Measurements from ENCODE around the gene UROS. TPM values are rescaled to one million over a fixed set of nuclear protein-coding genes. Genes with fewer than 3 reads are reported as not detected.

Gene UROS
- total and polyA plus RNA-seq, 4 donors = 24.9 to 157 (median 37.9) TPM

DNA sequence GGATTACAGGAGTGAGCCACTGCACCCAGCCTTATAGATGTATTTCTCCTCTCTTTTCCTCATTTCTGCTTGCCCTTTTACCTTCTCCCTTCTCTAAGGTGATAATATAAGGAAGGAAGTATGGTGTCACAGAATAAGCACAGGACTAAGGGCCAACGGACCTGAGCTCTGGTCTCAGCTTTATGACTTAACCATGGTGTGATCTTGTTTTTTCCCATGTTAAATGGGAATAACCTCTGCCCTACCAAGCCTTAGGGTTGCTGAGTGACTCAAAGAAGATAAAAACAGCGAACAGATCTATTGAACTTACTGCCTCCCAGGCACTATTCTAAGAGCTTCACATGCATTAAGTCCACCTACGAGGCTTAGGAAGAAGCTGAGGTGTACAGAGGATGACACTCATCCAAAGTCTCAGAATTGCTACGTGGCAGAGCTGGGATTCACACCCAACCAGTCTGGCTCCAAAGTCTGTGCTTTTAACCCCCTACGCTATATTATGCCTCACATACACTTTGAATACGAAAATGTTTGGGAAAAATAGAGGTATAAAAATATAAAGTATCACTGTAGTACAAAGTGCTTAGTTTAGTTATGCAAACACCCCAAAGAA, 5.6 kb downstream of the UROS start:
- Histone ChIP-seq H3K9me3 (ENCODE audit: control insufficient read depth in 4 of 4, low read length in 3 of 4) (no peaks in the 10 kb centered on the region), H3K4me1 (ENCODE audit: control insufficient read depth in 4 of 4, insufficient read depth in 4 of 4, low read length in 3 of 4) (peaks cover 3 to 17% (median 15%) of the 10 kb centered on the region in 4 donors), H3K9ac (ENCODE audit: low read depth in 1 of 2, low read length in 2 of 2) (no peak overlapping the region), H3K4me3 (ENCODE audit: low read depth in 1 of 3, low read length in 3 of 3) (no peak overlapping the region), H3K36me3 (ENCODE audit: control insufficient read depth in 4 of 4, insufficient read depth in 3 of 4, low read depth in 1 of 4, low read length in 3 of 4) (peaks cover 3 to 27% (median 12%) of the 10 kb centered on the region in 4 donors), H3K27ac (ENCODE audit: low read depth in 1 of 2, low read length in 2 of 2) (no peak overlapping the region), H3K27me3 (ENCODE audit: control insufficient read depth in 4 of 4, insufficient read depth in 4 of 4, low read length in 3 of 4) (no peaks in the 10 kb centered on the region)
- TF ChIP-seq RAD21 (IDR thresholded peaks at IDR 0.05) = no peak
- TF ChIP-seq NR2F2 (IDR thresholded peaks at IDR 0.05) = no peak
- TF ChIP-seq, protein P1, sequence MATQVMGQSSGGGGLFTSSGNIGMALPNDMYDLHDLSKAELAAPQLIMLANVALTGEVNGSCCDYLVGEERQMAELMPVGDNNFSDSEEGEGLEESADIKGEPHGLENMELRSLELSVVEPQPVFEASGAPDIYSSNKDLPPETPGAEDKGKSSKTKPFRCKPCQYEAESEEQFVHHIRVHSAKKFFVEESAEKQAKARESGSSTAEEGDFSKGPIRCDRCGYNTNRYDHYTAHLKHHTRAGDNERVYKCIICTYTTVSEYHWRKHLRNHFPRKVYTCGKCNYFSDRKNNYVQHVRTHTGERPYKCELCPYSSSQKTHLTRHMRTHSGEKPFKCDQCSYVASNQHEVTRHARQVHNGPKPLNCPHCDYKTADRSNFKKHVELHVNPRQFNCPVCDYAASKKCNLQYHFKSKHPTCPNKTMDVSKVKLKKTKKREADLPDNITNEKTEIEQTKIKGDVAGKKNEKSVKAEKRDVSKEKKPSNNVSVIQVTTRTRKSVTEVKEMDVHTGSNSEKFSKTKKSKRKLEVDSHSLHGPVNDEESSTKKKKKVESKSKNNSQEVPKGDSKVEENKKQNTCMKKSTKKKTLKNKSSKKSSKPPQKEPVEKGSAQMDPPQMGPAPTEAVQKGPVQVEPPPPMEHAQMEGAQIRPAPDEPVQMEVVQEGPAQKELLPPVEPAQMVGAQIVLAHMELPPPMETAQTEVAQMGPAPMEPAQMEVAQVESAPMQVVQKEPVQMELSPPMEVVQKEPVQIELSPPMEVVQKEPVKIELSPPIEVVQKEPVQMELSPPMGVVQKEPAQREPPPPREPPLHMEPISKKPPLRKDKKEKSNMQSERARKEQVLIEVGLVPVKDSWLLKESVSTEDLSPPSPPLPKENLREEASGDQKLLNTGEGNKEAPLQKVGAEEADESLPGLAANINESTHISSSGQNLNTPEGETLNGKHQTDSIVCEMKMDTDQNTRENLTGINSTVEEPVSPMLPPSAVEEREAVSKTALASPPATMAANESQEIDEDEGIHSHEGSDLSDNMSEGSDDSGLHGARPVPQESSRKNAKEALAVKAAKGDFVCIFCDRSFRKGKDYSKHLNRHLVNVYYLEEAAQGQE (IDR thresholded peaks at IDR 0.05) = no peak
- no peak for TF ChIP-seq HNF4G (IDR thresholded peaks at IDR 0.05)
- TF ChIP-seq SP1 (IDR thresholded peaks at IDR 0.05) = no peak
- no peak for TF ChIP-seq HNF4A (conservative IDR thresholded peaks at IDR 0.05)
- TF ChIP-seq, protein P2, sequence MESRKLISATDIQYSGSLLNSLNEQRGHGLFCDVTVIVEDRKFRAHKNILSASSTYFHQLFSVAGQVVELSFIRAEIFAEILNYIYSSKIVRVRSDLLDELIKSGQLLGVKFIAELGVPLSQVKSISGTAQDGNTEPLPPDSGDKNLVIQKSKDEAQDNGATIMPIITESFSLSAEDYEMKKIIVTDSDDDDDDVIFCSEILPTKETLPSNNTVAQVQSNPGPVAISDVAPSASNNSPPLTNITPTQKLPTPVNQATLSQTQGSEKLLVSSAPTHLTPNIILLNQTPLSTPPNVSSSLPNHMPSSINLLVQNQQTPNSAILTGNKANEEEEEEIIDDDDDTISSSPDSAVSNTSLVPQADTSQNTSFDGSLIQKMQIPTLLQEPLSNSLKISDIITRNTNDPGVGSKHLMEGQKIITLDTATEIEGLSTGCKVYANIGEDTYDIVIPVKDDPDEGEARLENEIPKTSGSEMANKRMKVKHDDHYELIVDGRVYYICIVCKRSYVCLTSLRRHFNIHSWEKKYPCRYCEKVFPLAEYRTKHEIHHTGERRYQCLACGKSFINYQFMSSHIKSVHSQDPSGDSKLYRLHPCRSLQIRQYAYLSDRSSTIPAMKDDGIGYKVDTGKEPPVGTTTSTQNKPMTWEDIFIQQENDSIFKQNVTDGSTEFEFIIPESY (IDR thresholded peaks at IDR 0.05) = no peak
- TF ChIP-seq, protein P3, sequence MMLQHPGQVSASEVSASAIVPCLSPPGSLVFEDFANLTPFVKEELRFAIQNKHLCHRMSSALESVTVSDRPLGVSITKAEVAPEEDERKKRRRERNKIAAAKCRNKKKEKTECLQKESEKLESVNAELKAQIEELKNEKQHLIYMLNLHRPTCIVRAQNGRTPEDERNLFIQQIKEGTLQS (IDR thresholded peaks at IDR 0.05) = no peak
- no peak for TF ChIP-seq RXRA (IDR thresholded peaks at IDR 0.05)
- no peak for TF ChIP-seq CTCF (IDR thresholded peaks at IDR 0.05; ENCODE audit: low read depth, low read length, missing input control)
- TF ChIP-seq GABPA (IDR thresholded peaks at IDR 0.05 in 1 of 2, conservative IDR thresholded peaks at IDR 0.05 in 1 of 2) = no peak
- DNase-seq (ENCODE audit: low spot score) = no peak
- 76% methylated on average over 6 of the region's 6 CpGs for WGBS

- no peaks in the 10 kb centered on the region for H3K9me3 ChIP-seq (ENCODE audit: control insufficient read depth in 4 of 4, low read length in 3 of 4)
- WGBS = 95% methylated on average over 4 of the region's 4 CpGs
- H3K9ac ChIP-seq (ENCODE audit: low read depth in 1 of 2, low read length in 2 of 2) = no peak overlapping the region
- TF ChIP-seq, protein P3 (IDR thresholded peaks at IDR 0.05) = no peak
- TF ChIP-seq NR2F2 (IDR thresholded peaks at IDR 0.05) (no peak), MAX (IDR thresholded peaks at IDR 0.05) (no peak), JUND (IDR thresholded peaks at IDR 0.05) (no peak), EGR1 (IDR thresholded peaks at IDR 0.05; ENCODE audit: low read depth in 2 of 2) (no peak), GABPA (IDR thresholded peaks at IDR 0.05 in 1 of 2, conservative IDR thresholded peaks at IDR 0.05 in 1 of 2) (no peak)
- H3K4me1 ChIP-seq (ENCODE audit: control insufficient read depth in 4 of 4, insufficient read depth in 4 of 4, low read length in 3 of 4) = peaks cover 2 to 10% (median 7%) of the 10 kb centered on the region in 4 donors
- H3K27ac ChIP-seq (ENCODE audit: low read depth in 1 of 2, low read length in 2 of 2) = no peak overlapping the region
- no peak overlapping the region for H3K4me3 ChIP-seq (ENCODE audit: low read depth in 1 of 3, low read length in 3 of 3)
- DNase-seq (ENCODE audit: low spot score) = no peak
- no peaks in the 10 kb centered on the region for H3K27me3 ChIP-seq (ENCODE audit: control insufficient read depth in 4 of 4, insufficient read depth in 4 of 4, low read length in 3 of 4)
- peaks cover 3 to 30% (median 12%) of the 10 kb centered on the region in 4 donors for H3K36me3 ChIP-seq (ENCODE audit: control insufficient read depth in 4 of 4, insufficient read depth in 3 of 4, low read depth in 1 of 4, low read length in 3 of 4)
These were observed 6.5 kb downstream of the UROS start for GRCh38 chr10:125816548-125816947.
